ENCODE results near the gene SYT9. TPM values are rescaled to one million over a fixed set of nuclear protein-coding genes. Genes with fewer than 3 reads are reported as not detected.

SYT9 gene
- polyA plus RNA-seq, 1 of the 3 experiments (the other 2 are of a cell fraction), result 0.10 TPM

DNA sequence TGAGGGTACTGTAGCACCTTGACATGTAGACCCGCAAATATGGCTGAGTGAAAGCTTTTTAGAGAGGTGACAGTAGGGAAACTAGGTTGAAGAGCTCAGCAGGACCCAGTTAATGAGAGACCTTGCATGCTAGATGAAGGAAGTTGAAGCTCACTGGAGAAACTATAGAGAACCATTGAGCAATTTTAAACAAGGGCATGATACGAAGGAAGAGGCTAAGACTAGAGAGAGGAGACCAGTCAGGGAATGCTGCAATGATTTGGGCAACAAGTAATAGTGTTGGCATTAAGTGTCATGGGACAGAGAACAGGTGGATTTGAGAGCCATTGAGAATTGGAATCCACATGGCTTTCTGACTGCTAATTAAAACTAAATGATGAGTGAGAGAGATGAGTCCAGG is 237.7 kb downstream of the SYT9 start (continued):
- no peak for TF ChIP-seq POLR2AphosphoS5 (IDR thresholded peaks at IDR 0.05; ENCODE audit: low read depth, low read length)
- no peak for TF ChIP-seq SMC3 (IDR thresholded peaks at IDR 0.05; ENCODE audit: low read depth, low read length)
- TF ChIP-seq EP300 (IDR thresholded peaks at IDR 0.05; ENCODE audit: borderline replicate concordance in 1 of 2, low read depth in 1 of 2, low read length in 1 of 2), result no peak

DNA sequence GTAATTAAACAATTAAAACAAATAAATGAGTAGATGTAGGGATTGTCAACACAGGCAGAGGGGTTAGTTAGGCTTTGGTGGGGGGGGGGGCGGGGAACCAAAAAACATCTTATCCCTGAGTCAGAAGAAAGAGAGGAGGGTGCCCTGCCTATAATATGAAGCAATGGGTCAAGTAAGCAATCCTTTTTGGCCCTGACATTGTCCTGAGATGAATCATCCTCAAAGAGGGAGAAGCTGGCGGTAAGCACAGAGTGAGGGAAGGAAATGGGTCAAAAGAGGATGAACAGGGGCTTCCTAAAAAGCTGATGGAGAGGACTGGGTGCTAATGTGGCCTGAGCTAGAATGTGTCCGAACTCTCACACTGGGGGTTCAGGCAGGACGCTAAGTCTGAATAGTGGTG is 238.3 kb downstream of the SYT9 start:
- Histone ChIP-seq H3K27ac (ENCODE audit: low read depth in 2 of 2, low read length in 1 of 2) (no peak overlapping the region), H4K20me1 (ENCODE audit: insufficient read depth) (no peaks in the 10 kb centered on the region), H3K4me3 (ENCODE audit: low read depth in 2 of 2, low read length in 1 of 2) (no peak overlapping the region), H3F3A (replicated peaks; ENCODE audit: insufficient read depth) (no peaks in the 10 kb centered on the region), H3K36me3 (replicated peaks in 1 of 2; ENCODE audit: control insufficient read depth in 1 of 2, insufficient read depth in 2 of 2, low read length in 1 of 2) (no peaks in the 10 kb centered on the region), H3K4me1 (ENCODE audit: control insufficient read depth in 1 of 2, insufficient read depth in 2 of 2, low read depth in 1 of 2, low read length in 1 of 2) (peaks cover 0 to 2% of the 10 kb centered on the region in 2 experiments; a peak in 1 of 4 replicates), H2AFZ (ENCODE audit: low read depth) (no peak overlapping the region), H3K4me2 (no peak overlapping the region), H3K27me3 (ENCODE audit: insufficient read depth) (no peaks in the 10 kb centered on the region), H3K9me2 (no peaks in the 10 kb centered on the region), H3K79me2 (ENCODE audit: insufficient read depth) (no peaks in the 10 kb centered on the region), H3K9ac (no peak overlapping the region), H3K9me3 (no peaks in the 10 kb centered on the region)
- ChIA-PET CTCF (interaction anchor here (0.9 kb wide), 2 partner anchors 19 to 167 kb away, joined by 3 read pairs; no protein-coding TSS in a partner anchor), POLR2A (no interaction called here)
- WGBS (ENCODE audit: low lambda C conversion rate), result 48% methylated on average over 4 of the region's 4 CpGs
- TF ChIP-seq, protein P1, sequence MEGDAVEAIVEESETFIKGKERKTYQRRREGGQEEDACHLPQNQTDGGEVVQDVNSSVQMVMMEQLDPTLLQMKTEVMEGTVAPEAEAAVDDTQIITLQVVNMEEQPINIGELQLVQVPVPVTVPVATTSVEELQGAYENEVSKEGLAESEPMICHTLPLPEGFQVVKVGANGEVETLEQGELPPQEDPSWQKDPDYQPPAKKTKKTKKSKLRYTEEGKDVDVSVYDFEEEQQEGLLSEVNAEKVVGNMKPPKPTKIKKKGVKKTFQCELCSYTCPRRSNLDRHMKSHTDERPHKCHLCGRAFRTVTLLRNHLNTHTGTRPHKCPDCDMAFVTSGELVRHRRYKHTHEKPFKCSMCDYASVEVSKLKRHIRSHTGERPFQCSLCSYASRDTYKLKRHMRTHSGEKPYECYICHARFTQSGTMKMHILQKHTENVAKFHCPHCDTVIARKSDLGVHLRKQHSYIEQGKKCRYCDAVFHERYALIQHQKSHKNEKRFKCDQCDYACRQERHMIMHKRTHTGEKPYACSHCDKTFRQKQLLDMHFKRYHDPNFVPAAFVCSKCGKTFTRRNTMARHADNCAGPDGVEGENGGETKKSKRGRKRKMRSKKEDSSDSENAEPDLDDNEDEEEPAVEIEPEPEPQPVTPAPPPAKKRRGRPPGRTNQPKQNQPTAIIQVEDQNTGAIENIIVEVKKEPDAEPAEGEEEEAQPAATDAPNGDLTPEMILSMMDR (IDR thresholded peaks at IDR 0.05), result no peak
- TF ChIP-seq NRF1 (IDR thresholded peaks at IDR 0.05; ENCODE audit: low read depth, low read length) (no peak), TAF1 (IDR thresholded peaks at IDR 0.05; ENCODE audit: borderline replicate concordance, low read depth, low read length) (no peak), GATA2 (CRISPR knock-in tag; IDR thresholded peaks at IDR 0.05) (no peak), TEAD4 (IDR thresholded peaks at IDR 0.05; ENCODE audit: borderline replicate concordance, insufficient read depth) (no peak), RFX5 (IDR thresholded peaks at IDR 0.05; ENCODE audit: low read length) (no peak), RAD21 (IDR thresholded peaks at IDR 0.05; ENCODE audit: low read length) (no peak), GABPA (IDR thresholded peaks at IDR 0.05; ENCODE audit: low read depth) (no peak), RCOR1 (IDR thresholded peaks at IDR 0.05; ENCODE audit: low read length) (no peak), EP300 (IDR thresholded peaks at IDR 0.05; ENCODE audit: borderline replicate concordance in 1 of 2, low read depth in 1 of 2, low read length in 1 of 2) (no peak), SIN3A (IDR thresholded peaks at IDR 0.05; ENCODE audit: borderline replicate concordance, low read depth, low read length) (no peak), RXRA (IDR thresholded peaks at IDR 0.05; ENCODE audit: borderline replicate concordance, low read depth) (no peak), FOXM1 (IDR thresholded peaks at IDR 0.05; ENCODE audit: low read depth) (no peak), ELF1 (IDR thresholded peaks at IDR 0.05) (no peak), SMC3 (IDR thresholded peaks at IDR 0.05; ENCODE audit: low read depth, low read length) (no peak)
- TF ChIP-seq, protein P2, sequence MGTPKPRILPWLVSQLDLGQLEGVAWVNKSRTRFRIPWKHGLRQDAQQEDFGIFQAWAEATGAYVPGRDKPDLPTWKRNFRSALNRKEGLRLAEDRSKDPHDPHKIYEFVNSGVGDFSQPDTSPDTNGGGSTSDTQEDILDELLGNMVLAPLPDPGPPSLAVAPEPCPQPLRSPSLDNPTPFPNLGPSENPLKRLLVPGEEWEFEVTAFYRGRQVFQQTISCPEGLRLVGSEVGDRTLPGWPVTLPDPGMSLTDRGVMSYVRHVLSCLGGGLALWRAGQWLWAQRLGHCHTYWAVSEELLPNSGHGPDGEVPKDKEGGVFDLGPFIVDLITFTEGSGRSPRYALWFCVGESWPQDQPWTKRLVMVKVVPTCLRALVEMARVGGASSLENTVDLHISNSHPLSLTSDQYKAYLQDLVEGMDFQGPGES (IDR thresholded peaks at IDR 0.05; ENCODE audit: low read depth, low read length), result no peak
- TF ChIP-seq, protein P3, sequence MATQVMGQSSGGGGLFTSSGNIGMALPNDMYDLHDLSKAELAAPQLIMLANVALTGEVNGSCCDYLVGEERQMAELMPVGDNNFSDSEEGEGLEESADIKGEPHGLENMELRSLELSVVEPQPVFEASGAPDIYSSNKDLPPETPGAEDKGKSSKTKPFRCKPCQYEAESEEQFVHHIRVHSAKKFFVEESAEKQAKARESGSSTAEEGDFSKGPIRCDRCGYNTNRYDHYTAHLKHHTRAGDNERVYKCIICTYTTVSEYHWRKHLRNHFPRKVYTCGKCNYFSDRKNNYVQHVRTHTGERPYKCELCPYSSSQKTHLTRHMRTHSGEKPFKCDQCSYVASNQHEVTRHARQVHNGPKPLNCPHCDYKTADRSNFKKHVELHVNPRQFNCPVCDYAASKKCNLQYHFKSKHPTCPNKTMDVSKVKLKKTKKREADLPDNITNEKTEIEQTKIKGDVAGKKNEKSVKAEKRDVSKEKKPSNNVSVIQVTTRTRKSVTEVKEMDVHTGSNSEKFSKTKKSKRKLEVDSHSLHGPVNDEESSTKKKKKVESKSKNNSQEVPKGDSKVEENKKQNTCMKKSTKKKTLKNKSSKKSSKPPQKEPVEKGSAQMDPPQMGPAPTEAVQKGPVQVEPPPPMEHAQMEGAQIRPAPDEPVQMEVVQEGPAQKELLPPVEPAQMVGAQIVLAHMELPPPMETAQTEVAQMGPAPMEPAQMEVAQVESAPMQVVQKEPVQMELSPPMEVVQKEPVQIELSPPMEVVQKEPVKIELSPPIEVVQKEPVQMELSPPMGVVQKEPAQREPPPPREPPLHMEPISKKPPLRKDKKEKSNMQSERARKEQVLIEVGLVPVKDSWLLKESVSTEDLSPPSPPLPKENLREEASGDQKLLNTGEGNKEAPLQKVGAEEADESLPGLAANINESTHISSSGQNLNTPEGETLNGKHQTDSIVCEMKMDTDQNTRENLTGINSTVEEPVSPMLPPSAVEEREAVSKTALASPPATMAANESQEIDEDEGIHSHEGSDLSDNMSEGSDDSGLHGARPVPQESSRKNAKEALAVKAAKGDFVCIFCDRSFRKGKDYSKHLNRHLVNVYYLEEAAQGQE (IDR thresholded peaks at IDR 0.05; ENCODE audit: low read depth, low read length), result no peak
- TF ChIP-seq, protein P4, sequence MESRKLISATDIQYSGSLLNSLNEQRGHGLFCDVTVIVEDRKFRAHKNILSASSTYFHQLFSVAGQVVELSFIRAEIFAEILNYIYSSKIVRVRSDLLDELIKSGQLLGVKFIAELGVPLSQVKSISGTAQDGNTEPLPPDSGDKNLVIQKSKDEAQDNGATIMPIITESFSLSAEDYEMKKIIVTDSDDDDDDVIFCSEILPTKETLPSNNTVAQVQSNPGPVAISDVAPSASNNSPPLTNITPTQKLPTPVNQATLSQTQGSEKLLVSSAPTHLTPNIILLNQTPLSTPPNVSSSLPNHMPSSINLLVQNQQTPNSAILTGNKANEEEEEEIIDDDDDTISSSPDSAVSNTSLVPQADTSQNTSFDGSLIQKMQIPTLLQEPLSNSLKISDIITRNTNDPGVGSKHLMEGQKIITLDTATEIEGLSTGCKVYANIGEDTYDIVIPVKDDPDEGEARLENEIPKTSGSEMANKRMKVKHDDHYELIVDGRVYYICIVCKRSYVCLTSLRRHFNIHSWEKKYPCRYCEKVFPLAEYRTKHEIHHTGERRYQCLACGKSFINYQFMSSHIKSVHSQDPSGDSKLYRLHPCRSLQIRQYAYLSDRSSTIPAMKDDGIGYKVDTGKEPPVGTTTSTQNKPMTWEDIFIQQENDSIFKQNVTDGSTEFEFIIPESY (IDR thresholded peaks at IDR 0.05; ENCODE audit: borderline replicate concordance, low read depth), result no peak
- DNase-seq, result no peak
